GM18511 (cell line): ENCODE results near the gene RPTN.
"Not testable (repeated sequence)": the region's sequence is repeated elsewhere in the genome, so short reads cannot be mapped to it uniquely, and the experiment has no call there.

ENCODE experiments used
- ATAC-seq: cut with Tn5 transposase; IDR thresholded peaks from one replicate; pipeline ENCODE4 v1.9.1; 2021; ENCODE audit warnings: mild to moderate bottlenecking, moderate library complexity; ENCODE audit not compliant: unreplicated experiment

RPTN gene

GRCh38 chr1:152165286-152166077 is 6.5 kb upstream of the RPTN start:
- ATAC-seq: no peak

DNA sequence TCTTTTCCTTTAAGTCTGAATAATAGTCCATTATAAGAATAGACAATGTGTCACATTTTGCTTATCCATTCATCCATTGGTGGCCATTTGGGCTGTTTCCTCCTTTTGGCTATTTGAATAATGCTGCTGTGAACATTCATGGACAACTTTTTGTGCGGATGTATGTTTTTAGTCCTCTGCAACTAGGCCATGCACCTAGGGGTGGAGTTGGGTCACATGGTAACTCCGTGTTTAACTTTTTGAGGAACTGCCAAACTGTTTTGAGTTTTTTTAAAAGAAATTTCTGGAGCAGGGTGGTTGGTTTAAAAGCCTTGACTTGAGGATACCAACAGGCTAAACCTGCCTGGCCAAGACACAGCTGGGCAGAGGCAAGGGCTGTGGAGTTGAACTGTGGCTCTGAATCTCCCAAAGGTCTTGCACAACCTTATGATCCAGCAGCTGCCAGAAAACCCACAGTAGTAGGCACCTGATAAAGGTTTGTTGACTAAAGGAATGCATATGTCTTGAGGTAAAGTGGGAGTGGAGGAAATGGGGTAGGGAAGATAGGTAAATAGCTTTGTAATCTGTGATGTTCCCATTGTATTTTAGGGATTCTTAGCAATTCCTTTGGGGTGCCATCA is 5.6 kb upstream of the RPTN start:
- no peak for ATAC-seq

DNA sequence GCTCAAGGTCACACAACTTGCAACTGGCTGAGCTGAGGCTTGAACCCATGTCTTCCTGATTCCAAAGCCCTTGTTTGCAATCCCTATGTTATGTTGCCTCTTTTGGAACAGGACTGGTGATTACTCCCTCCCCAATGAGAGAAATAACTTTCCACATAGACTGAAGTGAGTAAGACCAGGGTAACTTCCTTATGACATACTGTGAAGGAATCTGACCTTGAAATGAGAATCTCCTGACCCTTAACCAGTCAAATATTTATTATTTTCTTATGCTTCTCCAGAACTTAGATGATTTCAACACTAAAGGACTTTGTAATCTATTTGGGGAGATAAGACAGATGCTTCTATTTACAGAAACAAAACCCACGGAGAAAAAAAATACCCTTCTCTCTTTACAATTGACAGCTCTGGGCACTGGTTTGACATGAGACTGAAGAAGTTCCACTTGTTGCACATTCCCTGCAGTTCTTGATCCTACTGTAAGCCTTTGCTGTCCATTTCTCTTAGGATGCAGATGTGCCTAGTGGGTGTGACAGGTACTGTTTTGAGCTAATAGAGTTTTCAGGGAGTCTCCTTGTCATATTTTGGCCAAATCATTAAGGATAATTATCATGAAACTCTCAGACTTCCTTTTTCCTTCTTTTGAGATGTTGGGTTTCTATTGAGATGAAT is 3.9 kb upstream of the RPTN start:
- ATAC-seq: no peak

- no peak for ATAC-seq
These were observed 1.5 kb upstream of the RPTN start for GRCh38 chr1:152160576-152160975.

GRCh38 chr1:152153996-152154395 is 5.0 kb downstream of the RPTN start:
- no peak for ATAC-seq

GRCh38 chr1:152151646-152152045 is 7.4 kb downstream of the RPTN start:
- no peak for ATAC-seq

DNA sequence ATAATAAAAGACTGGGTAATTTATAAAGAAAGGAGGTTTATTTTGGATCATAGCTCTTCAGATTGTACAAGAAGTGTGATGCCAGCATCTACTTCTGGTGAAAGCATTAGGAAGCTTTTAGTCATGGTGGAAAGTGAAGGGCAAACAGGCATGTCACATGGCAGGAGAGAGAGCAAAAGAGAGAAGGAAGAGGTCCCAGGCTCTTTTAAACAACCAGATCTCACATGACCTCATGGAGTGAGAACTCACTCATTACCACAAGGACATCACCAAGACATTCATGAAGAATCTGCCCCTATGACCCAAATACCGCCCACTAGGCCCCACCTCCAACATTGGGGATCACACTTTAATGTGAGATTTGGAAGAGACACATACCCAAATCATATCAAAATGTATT is 10.0 kb downstream of the RPTN start:
- ATAC-seq: no peak

GRCh38 chr1:152148051-152148450 is 11.0 kb downstream of the RPTN start:
- ATAC-seq: no peak

GRCh38 chr1:152145769-152146168 is 13.3 kb downstream of the RPTN start:
- no peak for ATAC-seq

- not testable (repeated sequence) for ATAC-seq
These were observed 14.3 kb downstream of the RPTN start for GRCh38 chr1:152144674-152145183.

DNA sequence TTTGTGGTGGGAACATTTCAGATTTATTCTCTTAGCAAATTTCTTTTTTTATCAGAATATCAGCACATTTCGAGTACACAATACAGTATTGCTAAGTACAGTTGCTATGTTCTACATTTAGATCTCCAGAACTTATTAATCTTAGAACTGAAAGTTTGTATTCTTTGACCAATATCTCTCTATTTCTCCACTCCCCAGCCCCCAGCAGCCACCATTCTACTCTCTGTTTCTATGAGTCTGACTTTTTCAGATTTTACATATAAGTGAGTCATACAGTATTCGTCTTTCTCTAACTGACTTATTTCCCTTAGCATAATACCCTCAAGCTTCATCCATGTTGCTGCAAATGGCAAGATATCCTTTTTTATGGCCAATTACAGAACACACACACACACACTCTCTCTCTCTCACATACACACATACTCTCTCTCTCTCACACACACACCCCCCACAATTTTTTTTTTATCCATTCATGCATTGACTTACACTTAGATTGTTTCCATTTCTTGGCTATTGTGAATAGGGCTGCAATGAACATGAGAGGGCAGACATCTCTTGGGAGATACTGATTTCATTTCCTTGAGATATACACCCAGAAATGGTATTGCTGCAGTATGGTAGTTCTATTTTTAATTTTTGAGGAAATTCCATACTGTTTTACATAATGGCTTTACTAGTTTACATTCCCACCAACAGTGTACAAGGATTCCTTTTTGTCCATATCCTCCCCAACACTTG is 15.7 kb downstream of the RPTN start:
- peak; percentile 86 for ATAC-seq

GRCh38 chr1:152141971-152142584 is 16.9 kb downstream of the RPTN start:
- ATAC-seq: no peak

GRCh38 chr1:152137215-152137614 is 21.8 kb downstream of the RPTN start:
- ATAC-seq: no peak

- ATAC-seq: no peak
These were observed 28.8 kb downstream of the RPTN start for GRCh38 chr1:152130186-152130585.

- no peak for ATAC-seq
These were observed 31.4 kb downstream of the RPTN start for GRCh38 chr1:152127673-152128072.

GRCh38 chr1:152125834-152126443 is 33.1 kb downstream of the RPTN start:
- ATAC-seq: no peak

GRCh38 chr1:152118915-152119314 is 40.1 kb downstream of the RPTN start:
- ATAC-seq: no peak

GRCh38 chr1:152115344-152115743 is 43.7 kb downstream of the RPTN start, which contains the start of gene TCHH:
TCHH (minus strand) TSS chr1:152115444; CDS start chr1:152114080, 1,364 bp downstream.
- ATAC-seq: no peak

GRCh38 chr1:152112885-152113432 is 46.1 kb downstream of the RPTN start:
- ATAC-seq: no peak
